SIG-M5 (cell line): ENCODE results near the gene STAT2.
A peak's percentile ranks its signal among the peaks of the same experiment; 100 is the strongest.
"Not testable (repeated sequence)": the region's sequence is repeated elsewhere in the genome, so short reads cannot be mapped to it uniquely, and the experiment has no call there.

Experiments
- DNase-seq: peaks from one replicate; lab custom pipeline; 2025; lab: John Stamatoyannopoulos, UW

STAT2 gene

DNA sequence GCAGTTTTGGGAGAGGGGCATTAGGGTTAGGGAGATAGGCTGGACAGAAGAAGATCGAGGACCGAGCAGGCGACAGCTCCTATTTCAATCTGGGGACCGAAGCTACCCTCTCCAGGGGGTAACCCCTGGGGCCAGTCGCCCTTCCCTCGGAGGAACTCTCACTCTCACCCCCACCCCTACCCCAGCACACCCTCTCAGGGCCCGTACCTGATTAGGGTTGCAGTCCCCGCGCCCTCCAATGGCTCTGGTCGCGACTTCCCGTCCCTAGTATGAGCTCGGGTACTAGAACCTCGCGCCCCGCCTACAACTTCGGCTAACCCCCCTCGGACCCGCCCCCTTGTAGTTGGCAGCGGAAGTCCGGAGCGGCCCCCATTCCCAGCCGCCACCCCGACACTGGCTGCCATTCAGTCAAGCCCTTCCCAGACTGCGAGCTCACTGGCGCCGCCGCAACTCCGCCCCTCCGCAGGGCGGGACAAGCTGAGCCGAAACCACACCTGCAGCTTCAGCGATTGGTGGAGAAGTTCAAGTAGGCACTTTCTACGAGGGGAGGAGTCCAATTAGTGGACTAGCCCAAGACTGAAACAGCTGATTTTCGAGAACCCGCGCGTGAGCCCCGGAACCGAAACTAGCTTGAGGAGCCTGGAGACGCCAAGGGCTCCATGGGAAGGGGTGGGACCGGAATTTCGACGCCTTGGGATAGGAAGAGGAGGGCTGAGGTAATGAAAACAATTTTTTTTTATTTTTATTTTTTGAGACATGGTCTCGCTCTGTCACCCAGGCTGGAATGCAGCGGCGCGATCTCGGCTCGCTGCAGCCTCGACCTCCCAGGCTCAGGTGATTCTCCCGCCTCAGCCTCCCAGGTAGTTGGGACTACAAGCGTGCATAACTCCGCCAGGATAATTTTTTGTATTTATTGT, at the start of gene STAT2:
STAT2 (minus strand) TSS at position 257 of the 917 bp plus-strand sequence. CDS start 3,536 bp downstream, outside the sequence.
- peak; percentile 100 for DNase-seq

DNA sequence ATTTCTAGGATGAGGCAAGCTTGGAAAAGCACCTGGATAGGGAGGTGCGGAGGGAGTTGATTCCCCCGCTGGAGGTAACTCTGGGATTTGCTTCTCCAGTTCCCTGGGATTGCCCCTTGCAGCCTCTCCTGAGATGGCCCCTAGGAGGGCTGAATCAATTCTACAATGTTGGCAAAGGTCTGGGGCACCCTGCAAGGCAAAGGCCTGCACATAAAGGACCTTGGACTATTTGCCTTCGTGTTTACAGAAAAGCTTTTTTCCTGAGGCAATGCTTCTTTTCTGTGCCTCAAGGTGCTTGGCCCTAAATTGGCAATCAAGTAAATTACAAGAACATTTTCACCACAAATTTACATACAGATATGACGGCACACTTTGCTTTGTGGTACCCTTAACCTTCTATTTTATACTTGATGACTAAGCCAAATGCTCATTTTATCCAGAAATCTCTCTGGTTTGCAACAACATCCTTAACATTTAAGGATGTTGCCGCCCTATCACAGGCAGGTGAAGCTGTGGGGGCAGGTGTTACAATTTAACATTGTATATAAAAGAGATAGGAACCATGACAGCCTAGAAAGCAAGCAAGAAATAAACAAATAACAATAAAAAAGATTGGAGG, 49.0 kb upstream of the STAT2 start:
- no peak for DNase-seq

DNA sequence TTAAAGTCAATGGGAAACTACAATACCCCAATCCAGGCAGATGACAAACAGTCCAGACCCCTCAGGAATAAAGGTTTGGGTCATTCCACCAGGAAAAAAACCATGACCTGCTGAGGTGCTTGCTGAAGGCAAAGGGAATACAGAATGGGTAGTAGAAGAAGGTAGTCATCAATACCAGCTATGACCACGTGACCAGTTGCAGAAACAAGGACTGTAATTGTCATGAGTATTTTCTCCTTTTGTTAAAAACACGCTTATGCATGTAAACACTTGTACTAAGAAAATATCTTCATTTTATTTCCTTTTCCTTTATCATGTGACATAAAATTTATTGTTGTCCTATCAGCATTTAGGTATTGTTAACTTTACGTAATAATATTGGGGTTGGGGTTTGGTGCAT, 44.3 kb upstream of the STAT2 start:
- not testable (repeated sequence) for DNase-seq

DNA sequence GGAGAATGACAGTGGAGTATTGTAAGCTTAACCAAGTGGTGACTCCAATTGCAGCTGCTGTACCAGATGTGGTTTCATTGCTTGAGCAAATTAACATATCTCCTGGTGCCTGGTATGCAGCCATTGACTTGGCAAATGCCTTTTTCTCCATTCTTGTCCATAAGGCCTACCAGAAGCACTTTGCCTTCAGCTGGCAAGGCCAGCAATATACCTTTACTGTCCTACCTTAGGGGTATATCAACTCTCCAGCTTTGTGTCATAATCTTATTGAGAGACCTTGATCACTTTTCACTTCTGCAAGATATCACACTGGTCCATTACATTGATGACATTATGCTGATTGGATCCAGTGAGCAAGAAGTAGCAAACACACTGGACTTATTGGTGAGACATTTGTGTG, 41.7 kb upstream of the STAT2 start:
- DNase-seq, result not testable (repeated sequence)

DNA sequence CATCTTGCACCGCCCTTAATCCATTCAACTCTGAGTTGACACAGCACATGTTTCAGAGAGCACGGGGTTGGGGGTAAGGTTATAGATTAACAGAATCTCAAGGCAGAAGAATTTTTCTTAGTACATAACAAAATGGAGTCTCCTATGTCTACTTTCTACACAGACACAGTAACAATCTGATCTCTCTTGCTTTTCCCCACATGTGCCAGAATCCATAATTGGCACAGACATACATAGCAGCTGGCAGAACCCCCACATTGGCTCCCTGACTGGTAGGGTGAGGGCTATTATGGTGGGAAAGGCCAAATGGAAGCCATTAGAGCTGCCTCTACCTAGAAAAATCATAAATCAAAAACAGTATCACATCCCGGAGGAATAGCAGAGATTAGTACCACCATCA, 41.2 kb upstream of the STAT2 start:
- DNase-seq, result not testable (repeated sequence)

DNA sequence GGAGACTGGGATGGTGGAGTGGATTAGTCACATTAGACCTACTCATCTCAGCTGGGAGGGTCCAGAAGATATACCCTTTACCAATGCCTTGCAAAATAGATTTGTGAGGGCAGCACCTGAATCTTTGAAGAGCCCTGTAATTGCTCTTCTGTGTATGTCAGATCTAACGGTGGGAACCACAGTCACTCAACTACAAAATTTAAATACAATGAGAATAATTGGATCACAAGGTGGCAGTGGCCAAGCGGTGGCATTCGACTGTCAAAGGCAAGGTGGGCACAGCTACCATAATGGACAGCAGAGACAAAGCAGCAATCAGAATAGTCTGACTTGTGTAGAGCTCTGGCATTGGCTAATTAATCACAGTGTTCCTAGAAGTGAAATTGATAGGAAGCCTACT, 39.6 kb upstream of the STAT2 start:
- not testable (repeated sequence) for DNase-seq

DNA sequence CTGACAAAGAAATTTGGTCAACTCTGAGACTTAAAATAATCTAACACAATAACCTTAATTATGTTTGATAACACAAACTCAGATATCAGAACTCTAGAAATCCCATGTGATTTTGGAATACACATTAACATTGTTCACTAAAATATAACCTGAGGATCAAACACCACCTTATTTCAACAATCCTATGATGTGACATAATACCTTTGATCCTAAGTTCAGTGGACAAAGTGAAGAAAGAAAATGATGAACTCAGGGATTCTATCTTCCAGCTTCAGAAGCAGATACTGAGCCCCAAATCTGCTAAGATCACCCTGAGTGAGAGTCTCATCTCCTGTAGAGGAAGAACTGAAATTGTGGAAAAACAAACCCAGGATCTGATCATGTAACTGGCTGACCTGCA, 38.4 kb upstream of the STAT2 start:
- DNase-seq, result no peak

DNA sequence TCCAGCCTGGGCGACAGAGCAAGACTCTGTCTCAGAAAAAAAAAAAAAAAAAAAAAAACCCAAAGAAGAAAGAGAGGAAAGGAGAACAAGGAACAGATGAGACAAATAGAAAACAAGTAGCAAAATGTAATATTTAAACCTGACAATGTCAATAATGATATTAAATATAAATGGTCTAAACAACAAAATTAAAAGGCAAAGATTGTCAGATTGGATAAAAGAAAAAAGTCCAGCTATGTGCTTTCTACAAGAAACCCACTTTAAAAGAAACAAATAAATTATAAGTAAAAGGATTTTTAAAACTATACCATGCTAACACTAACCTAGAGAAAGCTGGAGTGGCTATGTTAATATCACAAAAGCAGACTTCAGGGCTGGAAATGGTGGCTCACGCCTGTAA, 32.4 kb upstream of the STAT2 start:
- DNase-seq, result no peak

DNA sequence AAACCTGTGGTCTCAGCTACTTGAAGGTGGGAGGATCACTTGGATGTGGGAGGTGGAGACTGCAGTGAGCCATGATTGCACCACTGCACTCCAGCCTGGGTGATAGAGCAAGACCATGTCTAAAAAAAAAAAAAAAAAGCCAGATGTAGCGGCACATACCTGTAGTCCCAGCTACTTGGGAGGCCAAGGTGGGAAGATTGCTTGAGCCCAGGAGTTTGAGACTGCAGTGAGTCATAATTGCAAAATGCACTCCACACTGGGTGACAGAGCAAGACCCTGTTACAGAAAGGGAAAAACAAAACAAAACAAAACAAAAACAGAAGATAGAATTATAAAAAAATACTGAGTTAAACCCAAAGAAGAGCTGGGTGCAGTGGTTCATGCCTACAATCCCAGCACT, 31.8 kb upstream of the STAT2 start:
- DNase-seq, result no peak

DNA sequence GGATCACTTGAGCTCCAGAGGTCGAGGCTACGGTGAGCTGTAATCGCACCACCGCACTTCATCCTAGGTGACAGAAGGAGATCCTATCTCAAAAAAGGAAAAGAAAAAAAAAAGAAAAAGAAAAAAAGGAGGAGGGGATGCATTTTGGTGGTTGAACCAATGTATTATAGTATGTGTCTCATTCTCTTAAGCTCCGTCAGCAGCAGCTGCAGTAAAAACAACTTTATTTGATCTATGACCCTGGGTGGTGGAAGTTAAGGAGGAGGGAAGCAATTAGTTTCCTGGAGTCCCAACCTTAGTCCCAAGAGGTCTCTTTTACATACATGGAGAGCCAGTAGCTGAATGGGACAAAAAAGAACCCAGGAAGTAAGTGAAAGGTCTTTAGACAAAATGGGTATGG, 29.5 kb upstream of the STAT2 start:
- no peak for DNase-seq

DNA sequence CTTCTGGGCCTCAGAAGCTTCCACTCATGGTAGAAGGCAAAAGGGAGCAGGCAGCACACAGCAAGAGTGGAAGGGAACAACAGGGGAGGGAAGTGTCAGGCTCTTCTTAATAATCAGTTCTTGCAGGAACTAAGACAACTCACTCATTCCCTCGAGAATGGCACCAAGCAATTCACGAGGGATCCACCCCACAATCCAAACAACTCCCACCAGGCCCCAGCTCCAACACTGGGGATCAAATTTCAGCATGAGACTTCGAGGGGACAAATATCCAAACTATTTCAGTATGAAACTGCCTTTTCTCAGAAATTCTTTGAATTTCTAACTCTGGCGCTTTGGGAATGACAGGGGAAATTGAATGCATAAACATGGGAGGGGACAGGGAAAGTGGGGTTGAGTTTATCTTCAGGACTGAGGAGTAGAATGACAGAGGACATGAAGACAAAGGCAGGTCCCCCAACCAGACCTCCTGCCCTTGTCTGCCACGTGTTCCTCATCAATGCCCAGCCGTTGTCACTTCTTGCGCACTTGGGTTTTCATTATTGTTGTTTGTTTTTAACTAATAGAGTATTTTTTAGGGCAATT, 27.3 kb upstream of the STAT2 start:
- DNase-seq, result no peak

DNA sequence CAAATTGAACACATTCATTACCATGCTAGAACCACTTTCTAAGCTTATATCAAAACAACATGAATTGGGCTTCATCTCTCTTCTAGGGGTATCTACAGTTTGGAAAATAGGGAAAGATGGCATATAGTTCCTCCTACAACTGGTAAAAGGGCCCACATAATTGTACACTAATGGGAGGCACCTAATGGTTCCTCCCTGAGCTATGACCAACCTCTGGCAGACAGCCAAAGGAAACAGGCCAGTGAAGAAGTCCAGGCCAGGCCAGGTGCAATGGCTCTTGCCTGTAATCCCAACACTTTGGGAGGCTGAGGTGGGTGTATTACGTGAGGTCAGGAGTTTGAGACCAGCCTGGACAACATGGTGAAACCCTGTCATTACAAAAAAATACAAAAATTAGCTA, 26.0 kb upstream of the STAT2 start:
- DNase-seq, result no peak

DNA sequence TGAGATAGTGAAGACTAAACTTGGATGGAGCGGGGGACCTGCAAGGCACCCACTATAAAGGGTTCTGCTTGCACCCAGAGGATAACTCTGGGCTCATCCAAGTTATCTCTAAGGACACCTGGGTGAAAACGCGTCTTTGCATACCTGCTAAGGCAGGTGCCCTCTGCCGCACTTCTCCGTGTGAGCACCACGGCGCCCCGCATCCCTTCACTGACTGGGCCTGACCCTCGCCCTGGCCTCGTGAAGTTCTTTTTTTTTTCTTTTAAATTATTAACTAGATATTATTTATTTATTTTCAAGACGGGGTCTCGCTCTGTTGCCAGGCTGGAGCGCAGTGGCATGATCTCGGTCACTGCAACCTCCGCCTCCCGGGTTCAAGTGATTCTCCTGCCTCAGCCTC, 22.7 kb upstream of the STAT2 start:
- no peak for DNase-seq

DNA sequence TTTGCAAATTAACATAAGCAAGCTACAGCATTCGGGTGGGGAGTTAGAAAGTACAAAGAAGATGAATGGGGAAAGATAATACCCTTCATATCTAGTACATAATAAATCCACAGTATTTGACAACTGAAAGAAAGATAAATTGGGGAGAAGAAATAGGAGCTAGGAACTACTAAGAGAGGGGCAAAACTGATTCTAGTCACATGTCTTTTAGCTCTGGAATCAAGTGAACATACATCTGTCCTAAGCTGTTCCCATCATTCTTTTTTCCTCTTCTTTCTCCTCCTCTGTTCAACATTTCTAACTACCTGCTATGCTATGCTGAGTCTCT, 18.0 kb upstream of the STAT2 start:
- no peak for DNase-seq

DNA sequence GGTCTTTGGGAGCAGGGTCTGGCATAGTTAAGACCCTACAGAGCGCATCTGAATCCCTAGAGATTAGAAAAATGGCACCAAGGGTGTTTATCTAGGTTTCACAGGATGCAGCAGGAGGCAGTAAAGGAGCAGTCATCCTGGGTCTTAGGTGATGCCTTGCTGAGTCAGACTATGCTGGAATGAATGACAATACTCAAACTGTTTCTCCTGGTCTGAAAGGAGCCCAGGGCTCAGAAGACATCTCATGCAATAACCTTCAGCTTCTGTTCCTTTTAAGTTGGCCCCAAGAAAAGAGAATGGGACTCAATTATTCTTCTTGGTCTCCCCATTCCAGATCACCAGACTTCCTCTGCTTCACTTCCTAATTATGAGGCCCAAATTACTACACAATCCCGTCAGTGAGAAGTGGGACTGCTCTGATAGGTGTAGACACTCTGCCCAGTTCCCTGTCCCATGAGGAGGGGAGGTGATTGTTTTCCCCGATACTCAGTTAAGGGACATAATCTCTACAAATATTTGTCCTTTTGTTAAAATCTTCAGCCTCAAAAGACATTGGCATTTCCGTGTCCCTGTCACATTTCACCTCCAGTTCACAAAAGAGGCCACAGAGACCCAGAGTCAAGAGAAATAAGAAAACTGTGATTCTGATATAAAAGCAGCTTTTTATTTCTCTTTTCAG, 17.5 kb upstream of the STAT2 start:
- DNase-seq, result no peak

DNA sequence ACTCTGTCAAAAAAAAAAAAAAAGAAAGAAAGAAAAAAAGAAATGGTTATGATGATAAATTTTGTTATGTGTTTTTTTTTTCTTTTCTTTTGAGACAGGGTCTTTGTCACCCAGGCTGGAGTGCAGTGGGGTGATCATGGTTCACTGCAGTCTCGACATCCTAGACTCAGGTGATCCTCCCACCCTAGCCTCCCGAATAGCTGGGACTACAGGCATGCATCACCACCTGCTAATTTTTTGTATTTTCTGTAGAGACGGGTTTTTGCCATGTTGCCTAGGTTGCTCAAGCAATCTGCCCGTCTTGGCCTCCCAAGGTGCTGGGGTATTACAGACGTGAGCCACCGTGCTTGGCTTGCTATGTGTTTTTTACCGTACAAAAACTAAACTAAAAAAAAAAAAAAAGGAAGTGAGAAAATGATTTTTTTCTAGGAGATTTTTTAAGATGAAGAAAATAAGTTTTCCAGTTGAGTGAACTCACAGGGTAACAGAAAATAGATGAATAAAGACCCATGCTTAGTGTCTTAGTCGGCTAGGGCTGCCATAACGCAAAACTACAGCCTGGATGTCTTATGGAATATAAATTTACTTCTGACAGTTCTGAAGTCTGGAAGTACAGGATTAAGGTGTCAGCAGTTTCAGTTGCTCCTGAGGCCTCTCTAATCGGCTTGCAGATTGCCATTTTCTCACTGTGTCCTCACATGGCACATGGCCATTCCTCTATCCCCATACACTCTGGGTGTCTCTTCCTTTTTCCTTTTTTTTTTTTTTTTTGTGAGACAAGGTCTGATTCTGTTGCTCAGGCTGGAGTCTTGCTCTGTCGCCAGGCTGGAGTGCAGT, 15.9 kb upstream of the STAT2 start:
- DNase-seq, result no peak

DNA sequence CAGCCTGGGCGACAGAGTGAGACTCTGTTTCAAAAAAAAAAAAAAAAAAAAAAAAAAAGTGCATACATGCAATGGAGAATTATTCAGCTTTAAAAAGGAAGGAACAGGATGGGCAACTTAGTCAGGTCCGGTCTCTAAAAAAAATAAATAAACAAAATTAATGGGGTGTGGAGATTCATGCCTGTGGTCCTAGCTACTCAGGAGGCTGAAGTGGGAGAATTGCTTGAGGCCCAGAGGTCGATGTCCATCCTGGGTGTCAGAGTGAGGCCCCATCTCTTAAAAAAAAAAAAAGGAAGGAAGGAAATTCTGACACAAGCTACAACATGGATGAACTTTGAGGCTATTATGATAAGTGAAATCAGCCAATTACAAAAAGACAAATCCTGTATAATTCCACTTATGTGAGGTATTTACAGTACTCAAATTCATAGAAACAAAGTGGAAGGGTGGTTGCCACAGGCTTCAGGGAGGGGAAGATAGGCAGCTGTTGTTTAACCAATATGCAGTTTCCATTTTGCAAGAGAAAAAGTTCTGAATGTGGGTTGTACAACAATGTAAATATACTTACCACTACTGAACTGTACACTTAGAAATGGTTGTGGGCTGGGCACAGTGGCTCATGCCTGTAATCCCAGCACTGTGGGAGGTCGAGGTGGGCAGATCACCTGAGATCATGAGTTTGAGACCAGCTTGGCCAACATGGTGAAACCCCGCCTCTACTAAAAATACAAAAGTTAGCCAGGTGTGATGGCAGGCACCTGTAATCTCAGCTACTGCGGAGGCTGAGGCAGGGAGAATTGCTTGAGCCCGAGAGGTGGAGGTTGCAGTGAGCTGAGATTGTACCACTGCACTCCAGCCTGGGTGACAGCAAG, 15.1 kb upstream of the STAT2 start:
- no peak for DNase-seq

DNA sequence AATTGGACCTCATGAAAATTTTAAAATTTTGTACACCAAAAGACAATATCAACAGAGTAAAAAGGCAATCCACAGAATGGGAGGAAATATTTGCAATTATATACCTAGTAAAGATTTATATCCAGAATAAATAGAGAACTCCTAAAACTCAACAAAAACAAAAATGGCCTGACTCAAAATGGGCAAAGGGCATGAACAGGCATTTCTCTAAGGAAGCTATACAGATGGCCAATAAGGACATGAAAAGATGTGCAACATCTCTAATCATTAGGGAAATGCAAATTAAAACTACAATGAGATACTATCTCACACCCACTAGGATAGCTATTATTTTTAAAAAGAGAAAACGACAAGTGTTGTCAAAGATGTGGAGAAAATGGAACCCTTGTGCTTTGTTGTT, 13.6 kb upstream of the STAT2 start:
- no peak for DNase-seq

DNA sequence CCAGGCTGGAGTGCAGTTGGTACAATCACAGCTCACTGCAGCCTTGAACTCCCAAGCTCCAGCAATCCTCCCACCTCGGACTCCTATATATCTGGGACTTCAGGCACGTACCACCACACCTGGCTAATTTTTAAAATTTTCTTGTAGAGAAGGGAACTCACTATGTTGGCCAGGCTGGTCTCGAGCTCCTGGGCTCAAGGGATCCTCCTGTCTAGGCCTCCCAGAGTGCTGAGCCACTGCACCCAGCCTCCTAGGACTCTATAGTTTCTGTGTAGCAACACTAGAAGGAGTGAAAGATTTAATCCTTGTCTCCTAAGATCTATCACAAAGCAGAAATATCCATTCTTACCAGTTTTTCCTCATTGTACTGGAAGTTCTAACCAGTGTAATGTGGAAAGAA, 7.0 kb upstream of the STAT2 start:
- no peak for DNase-seq

DNA sequence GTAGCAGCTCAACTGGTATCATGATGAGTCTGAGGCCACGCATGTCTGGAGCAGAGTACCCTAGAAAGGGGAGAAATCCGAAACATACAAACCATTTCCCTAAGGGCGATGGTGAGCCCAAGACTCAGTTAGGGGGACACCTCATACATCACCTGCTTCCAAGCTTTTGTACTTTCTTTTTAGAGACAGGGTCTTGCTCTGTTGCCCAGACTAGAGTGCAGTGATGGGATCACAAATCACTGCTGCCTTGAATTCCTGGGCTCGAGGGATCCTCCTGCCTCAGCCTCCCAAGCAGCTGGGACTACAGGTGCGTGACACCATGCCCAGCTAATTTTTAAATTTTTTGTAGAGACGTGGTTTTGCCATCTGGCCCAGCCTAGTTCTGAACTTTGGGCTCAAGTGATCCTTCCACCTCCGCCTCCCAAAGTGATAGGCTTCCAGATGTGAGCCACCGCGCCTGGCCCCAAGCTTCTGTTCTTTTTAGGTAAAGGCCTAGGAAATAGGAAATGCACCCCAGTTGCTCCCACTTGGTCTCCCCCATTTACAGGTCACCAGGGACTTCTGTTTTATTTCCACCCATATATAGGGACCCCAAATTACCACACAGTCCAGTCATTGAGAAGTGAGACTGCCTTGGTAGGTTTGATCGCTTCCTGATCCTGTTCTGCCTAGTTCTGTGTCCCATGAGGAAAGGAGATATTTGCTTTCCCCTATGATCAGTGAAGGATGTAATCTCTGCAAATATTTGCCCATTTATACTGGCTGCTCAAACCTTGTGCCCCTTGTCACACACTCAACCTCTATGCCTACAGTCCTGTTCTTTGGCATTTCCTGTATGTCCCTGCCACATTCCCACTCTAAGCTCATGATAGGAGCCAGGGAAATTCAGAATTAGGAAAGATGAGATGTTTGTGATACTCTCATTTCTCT, 2.5 kb upstream of the STAT2 start, which contains the start of gene APOF:
APOF (minus strand) TSS at position 728 of the 930 bp plus-strand sequence; CDS start at position 616, 112 bp downstream.
- no peak for DNase-seq
